Lower leg skin (tissue), 3 donors: ENCODE measurements around the gene SOCS1.

ENCODE experiments used
- POLR2A ChIP-seq, 2 donors: fragments of 450-650 bp; IDR thresholded peaks; one replicate each; pipeline ENCODE4 v1.6.1; 2016 to 2017; ENCODE audit warnings: antibody characterized with exemption in 2 of 2, mild to moderate bottlenecking in 1 of 2, moderate library complexity in 1 of 2
- TF ChIP-seq, protein P1 (sequence below), 3 donors: fragments of 450-650 bp; IDR thresholded peaks; one replicate each; pipeline ENCODE4 v1.5.1; 2016; ENCODE audit warnings: antibody characterized with exemption in 3 of 3, mild to moderate bottlenecking in 3 of 3, moderate library complexity in 2 of 3

DNA sequence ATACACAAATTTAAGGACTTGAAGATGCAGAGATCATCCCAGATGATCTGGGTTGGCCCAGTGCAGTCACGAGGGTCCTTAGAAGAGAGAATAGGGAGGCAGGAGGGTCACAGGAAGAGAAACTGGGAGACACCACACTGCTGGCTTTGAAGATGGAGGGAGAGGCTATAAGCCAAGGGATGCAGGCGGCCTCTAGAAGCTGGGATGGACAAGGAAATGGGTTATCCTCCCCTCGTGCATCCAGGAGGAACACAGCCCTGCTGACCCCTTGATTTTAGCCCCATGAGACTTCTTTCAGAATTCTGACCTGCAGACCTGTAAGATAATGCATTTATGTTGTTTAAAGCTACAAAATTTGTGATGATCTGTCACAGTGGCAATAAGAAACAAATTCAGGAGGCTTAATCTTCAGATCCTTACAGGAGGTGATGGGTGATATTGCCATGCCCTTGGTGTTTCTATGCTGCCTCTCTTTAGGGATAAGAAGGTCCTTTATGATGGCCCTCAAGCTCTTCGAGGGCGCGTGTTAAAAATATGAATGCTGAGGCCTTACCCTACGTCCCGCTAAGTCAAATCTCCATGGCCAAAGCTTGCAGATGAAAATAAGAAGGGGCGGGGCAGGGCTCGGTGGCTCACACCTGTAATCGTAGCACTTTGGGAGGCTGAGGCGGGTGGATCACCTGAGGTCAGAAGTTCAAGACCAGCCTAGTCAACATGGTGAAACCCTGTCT, 21.8 kb upstream of the SOCS1 start:
- TF ChIP-seq, protein P1, sequence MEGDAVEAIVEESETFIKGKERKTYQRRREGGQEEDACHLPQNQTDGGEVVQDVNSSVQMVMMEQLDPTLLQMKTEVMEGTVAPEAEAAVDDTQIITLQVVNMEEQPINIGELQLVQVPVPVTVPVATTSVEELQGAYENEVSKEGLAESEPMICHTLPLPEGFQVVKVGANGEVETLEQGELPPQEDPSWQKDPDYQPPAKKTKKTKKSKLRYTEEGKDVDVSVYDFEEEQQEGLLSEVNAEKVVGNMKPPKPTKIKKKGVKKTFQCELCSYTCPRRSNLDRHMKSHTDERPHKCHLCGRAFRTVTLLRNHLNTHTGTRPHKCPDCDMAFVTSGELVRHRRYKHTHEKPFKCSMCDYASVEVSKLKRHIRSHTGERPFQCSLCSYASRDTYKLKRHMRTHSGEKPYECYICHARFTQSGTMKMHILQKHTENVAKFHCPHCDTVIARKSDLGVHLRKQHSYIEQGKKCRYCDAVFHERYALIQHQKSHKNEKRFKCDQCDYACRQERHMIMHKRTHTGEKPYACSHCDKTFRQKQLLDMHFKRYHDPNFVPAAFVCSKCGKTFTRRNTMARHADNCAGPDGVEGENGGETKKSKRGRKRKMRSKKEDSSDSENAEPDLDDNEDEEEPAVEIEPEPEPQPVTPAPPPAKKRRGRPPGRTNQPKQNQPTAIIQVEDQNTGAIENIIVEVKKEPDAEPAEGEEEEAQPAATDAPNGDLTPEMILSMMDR (IDR thresholded peaks at IDR 0.05): no peak
- TF ChIP-seq POLR2A (IDR thresholded peaks at IDR 0.05): no peak
